GM23338 (cell line): ENCODE data around the gene RNF41.

Experiments
- CREB1 ChIP-seq: fragments of 250-450 bp; sonication (Bioruptor Pico); IDR thresholded peaks from 2 replicates; pipeline ENCODE4 v1.5.0; 2020; ENCODE audit warnings: low read depth, mild to moderate bottlenecking, moderate library complexity
- CTCF ChIP-seq, 2 experiments: fragments of 200-600 bp in 1 of 2; sonication (generic) in 1 of 2; conservative IDR thresholded peaks; 2 replicates each; pipeline versions ENCODE4 v1.5.1 to v1.6.1; 2016 to 2017; ENCODE audit warnings: antibody characterized with exemption in 2 of 2, low read depth in 2 of 2, mild to moderate bottlenecking in 2 of 2, moderate library complexity in 1 of 2
- ETS1 ChIP-seq: IDR thresholded peaks from 2 replicates; pipeline ENCODE4 v1.6.1; 2016; ENCODE audit warnings: antibody characterized with exemption
- EZH2 ChIP-seq: fragments of 200-600 bp; sonication (generic); IDR thresholded peaks from one replicate; pipeline ENCODE4 v1.8.0; 2017; ENCODE audit warnings: antibody characterized with exemption, mild to moderate bottlenecking, low read depth; ENCODE audit not compliant: unreplicated experiment
- EZH2phosphoT487 ChIP-seq: fragments of 200-600 bp; sonication (generic); IDR thresholded peaks from one replicate; pipeline ENCODE4 v1.8.1; 2018; ENCODE audit warnings: antibody characterized with exemption; ENCODE audit not compliant: unreplicated experiment
- POLR2AphosphoS5 ChIP-seq: IDR thresholded peaks from 2 replicates; pipeline ENCODE4 v1.6.1; 2016; ENCODE audit warnings: antibody characterized with exemption, low read depth
- REST ChIP-seq: IDR thresholded peaks from one replicate; pipeline ENCODE4 v1.6.1; 2018; ENCODE audit warnings: antibody characterized with exemption; ENCODE audit not compliant: unreplicated experiment

- TF ChIP-seq CTCF (conservative IDR thresholded peaks at IDR 0.05; ENCODE audit: low read depth in 2 of 2) (peak; percentile 55 to 78), CREB1 (CRISPR knock-in tag) (peak; percentile 28; the same call in 1 of the 2 replicates), POLR2AphosphoS5 (peak; percentile 53), ETS1 (no peak), REST (no peak), EZH2 (no peak), EZH2phosphoT487 (no peak)
Observed at GRCh38 chr12:56189099-56189917, 32.4 kb downstream of the RNF41 start, which contains the start of gene SMARCC2.
